Measurements from ENCODE around the gene ALMS1. TPM values are rescaled to one million over a fixed set of nuclear protein-coding genes. Genes with fewer than 3 reads are reported as not detected.

The ALMS1 gene
- total RNA-seq, 1 experiment from 2014 or later, result 7.4 TPM

DNA sequence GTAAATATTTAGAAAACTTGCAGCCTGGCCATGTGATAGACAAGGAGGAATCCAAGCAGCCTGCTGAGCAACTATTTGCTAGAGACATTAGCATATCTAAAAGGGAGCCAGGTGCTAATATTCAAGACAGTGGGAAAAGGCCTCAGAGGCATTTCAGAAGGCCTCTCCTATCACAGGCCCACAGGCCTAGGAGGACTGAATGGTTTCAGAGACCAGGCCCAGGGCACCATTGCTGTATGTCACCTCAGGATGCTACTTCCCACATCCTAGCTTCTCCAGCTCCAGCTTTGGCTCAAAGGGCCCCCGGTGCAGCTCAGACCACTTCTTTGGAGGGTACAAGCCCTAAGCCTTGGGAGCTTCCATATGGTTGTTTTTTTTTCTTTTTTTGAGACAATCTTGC is 252.8 kb downstream of the ALMS1 start:
- Mint-ChIP-seq H3K4me1 (ENCODE audit: low read depth, unreplicated experiment) (no peaks in the 10 kb centered on the region), H3K4me3 (ENCODE audit: unreplicated experiment) (no peak overlapping the region), H3K27me3 (ENCODE audit: insufficient read depth, unreplicated experiment) (no peaks in the 10 kb centered on the region), H3K9me3 (ENCODE audit: unreplicated experiment) (peaks cover 12% of the 10 kb centered on the region), H3K27ac (ENCODE audit: unreplicated experiment) (no peak overlapping the region), H3K36me3 (ENCODE audit: insufficient read depth, unreplicated experiment) (no peaks in the 10 kb centered on the region)
- ChIA-PET POLR2A (no interaction called here), CTCF (no interaction called here)
- no peak for DNase-seq
- H3K4me1 ChIP-seq, result no peaks in the 10 kb centered on the region
- H3K36me3 ChIP-seq (ENCODE audit: control insufficient read depth, insufficient read depth, low read length), result no peaks in the 10 kb centered on the region
- no peaks in the 10 kb centered on the region for H3K9me3 ChIP-seq
- TF ChIP-seq, protein P1, sequence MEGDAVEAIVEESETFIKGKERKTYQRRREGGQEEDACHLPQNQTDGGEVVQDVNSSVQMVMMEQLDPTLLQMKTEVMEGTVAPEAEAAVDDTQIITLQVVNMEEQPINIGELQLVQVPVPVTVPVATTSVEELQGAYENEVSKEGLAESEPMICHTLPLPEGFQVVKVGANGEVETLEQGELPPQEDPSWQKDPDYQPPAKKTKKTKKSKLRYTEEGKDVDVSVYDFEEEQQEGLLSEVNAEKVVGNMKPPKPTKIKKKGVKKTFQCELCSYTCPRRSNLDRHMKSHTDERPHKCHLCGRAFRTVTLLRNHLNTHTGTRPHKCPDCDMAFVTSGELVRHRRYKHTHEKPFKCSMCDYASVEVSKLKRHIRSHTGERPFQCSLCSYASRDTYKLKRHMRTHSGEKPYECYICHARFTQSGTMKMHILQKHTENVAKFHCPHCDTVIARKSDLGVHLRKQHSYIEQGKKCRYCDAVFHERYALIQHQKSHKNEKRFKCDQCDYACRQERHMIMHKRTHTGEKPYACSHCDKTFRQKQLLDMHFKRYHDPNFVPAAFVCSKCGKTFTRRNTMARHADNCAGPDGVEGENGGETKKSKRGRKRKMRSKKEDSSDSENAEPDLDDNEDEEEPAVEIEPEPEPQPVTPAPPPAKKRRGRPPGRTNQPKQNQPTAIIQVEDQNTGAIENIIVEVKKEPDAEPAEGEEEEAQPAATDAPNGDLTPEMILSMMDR (IDR thresholded peaks at IDR 0.05; ENCODE audit: insufficient read depth in 1 of 2, low read depth in 1 of 2, low read length in 1 of 2, severe bottlenecking in 1 of 2, unreplicated experiment in 1 of 2), result no peak
- H3K4me3 ChIP-seq (ENCODE audit: low read depth, low read length), result no peak overlapping the region
- intact Hi-C loops (cut with micrococcal nuclease; ENCODE audit: unreplicated experiment), result no loop called here
- H3K27me3 ChIP-seq (replicated peaks; ENCODE audit: control insufficient read depth, insufficient read depth, low read length), result no peaks in the 10 kb centered on the region
- BruUV-seq (replicated peaks), result no TSS peak

DNA sequence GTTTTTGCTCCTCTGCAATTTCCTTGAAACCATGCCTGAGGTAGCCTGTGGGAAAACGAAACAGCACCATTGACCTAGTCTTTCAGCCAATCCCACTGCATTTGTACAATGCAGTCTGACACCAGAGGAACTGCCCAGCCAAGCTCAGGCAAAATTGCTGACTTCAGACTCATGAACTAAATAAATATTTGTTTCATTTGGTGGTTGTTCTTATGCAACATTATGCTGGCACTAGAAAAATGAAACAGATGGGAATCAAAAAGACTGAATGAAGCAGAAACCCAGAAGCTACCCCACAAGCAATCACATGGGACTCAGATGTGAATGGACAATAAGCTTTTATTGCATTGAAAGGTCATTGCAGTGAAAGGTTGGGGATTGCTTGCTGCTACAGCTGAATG is 254.9 kb downstream of the ALMS1 start:
- no peaks in the 10 kb centered on the region for H3K27me3 ChIP-seq (replicated peaks; ENCODE audit: control insufficient read depth, insufficient read depth, low read length)
- Mint-ChIP-seq H3K36me3 (ENCODE audit: insufficient read depth, unreplicated experiment) (no peaks in the 10 kb centered on the region), H3K27ac (ENCODE audit: unreplicated experiment) (no peak overlapping the region), H3K9me3 (ENCODE audit: unreplicated experiment) (peaks cover 12% of the 10 kb centered on the region), H3K4me3 (ENCODE audit: unreplicated experiment) (no peak overlapping the region), H3K4me1 (ENCODE audit: low read depth, unreplicated experiment) (no peaks in the 10 kb centered on the region), H3K27me3 (ENCODE audit: insufficient read depth, unreplicated experiment) (peaks cover 2% of the 10 kb centered on the region)
- H3K36me3 ChIP-seq (ENCODE audit: control insufficient read depth, insufficient read depth, low read length), result no peaks in the 10 kb centered on the region
- TF ChIP-seq, protein P1 (IDR thresholded peaks at IDR 0.05; ENCODE audit: insufficient read depth in 1 of 2, low read depth in 1 of 2, low read length in 1 of 2, severe bottlenecking in 1 of 2, unreplicated experiment in 1 of 2), result no peak
- intact Hi-C loops (cut with micrococcal nuclease; ENCODE audit: unreplicated experiment), result no loop called here
- no peak overlapping the region for H3K4me3 ChIP-seq (ENCODE audit: low read depth, low read length)
- DNase-seq, result no peak
- no TSS peak for BruUV-seq (replicated peaks)
- POLR2A ChIA-PET, result no interaction called here
- CTCF ChIA-PET, result no interaction called here
- H3K9me3 ChIP-seq, result no peaks in the 10 kb centered on the region
- no peaks in the 10 kb centered on the region for H3K4me1 ChIP-seq

DNA sequence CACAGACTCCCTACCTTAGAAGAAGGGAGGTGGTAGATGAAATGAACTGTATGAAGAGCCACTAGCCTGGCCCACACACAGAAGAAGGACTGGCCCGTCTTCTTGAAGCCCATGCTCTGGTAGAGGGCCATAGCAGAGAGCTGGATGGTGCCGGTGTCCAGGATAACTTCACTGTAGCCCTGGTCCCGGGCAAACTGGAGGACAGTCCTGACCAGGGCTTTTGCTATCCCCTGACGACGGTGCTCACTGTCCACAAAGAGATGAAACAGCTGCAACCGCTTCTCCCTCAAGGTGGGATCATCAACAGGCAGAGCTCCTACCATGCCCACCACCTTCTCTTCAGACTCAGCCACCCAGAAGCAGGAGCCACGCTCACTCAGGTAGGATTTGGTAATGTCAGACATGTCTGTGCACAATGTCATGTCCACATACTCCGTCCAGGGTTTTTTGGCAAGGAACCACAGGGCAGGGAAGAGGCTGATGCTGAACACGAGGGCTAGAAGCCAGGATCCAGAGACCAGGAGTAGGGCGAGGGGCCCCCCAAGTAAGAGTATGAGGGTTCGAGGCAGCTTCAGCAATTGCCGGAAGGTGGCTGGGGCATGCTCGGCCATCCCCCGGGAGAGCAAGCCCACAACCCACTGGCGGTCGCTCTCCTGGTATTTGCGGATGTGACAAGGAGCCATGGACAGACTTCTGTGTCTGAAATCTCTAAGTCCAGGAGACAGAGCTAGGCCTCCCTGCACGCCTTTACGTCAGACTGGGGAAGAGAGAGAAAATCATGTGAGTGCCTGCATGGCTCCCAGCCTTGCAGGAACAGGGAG is 255.5 kb downstream of the ALMS1 start:
- no peaks in the 10 kb centered on the region for H3K27me3 ChIP-seq (replicated peaks; ENCODE audit: control insufficient read depth, insufficient read depth, low read length)
- CTCF ChIA-PET, result no interaction called here
- intact Hi-C loops (cut with micrococcal nuclease; ENCODE audit: unreplicated experiment), result no loop called here
- POLR2A ChIA-PET, result no interaction called here
- Mint-ChIP-seq H3K9me3 (ENCODE audit: unreplicated experiment) (peaks cover 12% of the 10 kb centered on the region), H3K36me3 (ENCODE audit: insufficient read depth, unreplicated experiment) (no peaks in the 10 kb centered on the region), H3K27ac (ENCODE audit: unreplicated experiment) (no peak overlapping the region), H3K27me3 (ENCODE audit: insufficient read depth, unreplicated experiment) (peaks cover 5% of the 10 kb centered on the region), H3K4me3 (ENCODE audit: unreplicated experiment) (no peak overlapping the region), H3K4me1 (ENCODE audit: low read depth, unreplicated experiment) (no peaks in the 10 kb centered on the region)
- TF ChIP-seq, protein P1 (IDR thresholded peaks at IDR 0.05; ENCODE audit: insufficient read depth in 1 of 2, low read depth in 1 of 2, low read length in 1 of 2, severe bottlenecking in 1 of 2, unreplicated experiment in 1 of 2), result no peak
- no peaks in the 10 kb centered on the region for H3K9me3 ChIP-seq
- no peaks in the 10 kb centered on the region for H3K4me1 ChIP-seq
- no peak for DNase-seq
- BruUV-seq (replicated peaks), result no TSS peak
- no peak overlapping the region for H3K4me3 ChIP-seq (ENCODE audit: low read depth, low read length)
- no peaks in the 10 kb centered on the region for H3K36me3 ChIP-seq (ENCODE audit: control insufficient read depth, insufficient read depth, low read length)

Measured in Caco-2 (cell line).